ENCODE measurements around the gene ASPG.
A peak's percentile ranks its signal among the peaks of the same experiment; 100 is the strongest.

The ASPG gene

GRCh38 chr14:104075530-104076151 is 9.9 kb upstream of the ASPG start:
- DNase-seq (ENCODE audit: low read depth in 2 of 2) = no peak

GRCh38 chr14:104076743-104077142 is 8.8 kb upstream of the ASPG start:
- no peak for DNase-seq (ENCODE audit: low read depth in 2 of 2)

- peak; percentile 42 to 50 for DNase-seq (ENCODE audit: low read depth in 2 of 2)
Observed at GRCh38 chr14:104078031-104078455, 7.5 kb upstream of the ASPG start.

GRCh38 chr14:104080376-104081260 is 4.9 kb upstream of the ASPG start:
- no peak for DNase-seq (ENCODE audit: low read depth in 2 of 2)

- DNase-seq (ENCODE audit: low read depth in 2 of 2) = no peak
Observed at GRCh38 chr14:104081261-104081835, 4.2 kb upstream of the ASPG start.

DNA sequence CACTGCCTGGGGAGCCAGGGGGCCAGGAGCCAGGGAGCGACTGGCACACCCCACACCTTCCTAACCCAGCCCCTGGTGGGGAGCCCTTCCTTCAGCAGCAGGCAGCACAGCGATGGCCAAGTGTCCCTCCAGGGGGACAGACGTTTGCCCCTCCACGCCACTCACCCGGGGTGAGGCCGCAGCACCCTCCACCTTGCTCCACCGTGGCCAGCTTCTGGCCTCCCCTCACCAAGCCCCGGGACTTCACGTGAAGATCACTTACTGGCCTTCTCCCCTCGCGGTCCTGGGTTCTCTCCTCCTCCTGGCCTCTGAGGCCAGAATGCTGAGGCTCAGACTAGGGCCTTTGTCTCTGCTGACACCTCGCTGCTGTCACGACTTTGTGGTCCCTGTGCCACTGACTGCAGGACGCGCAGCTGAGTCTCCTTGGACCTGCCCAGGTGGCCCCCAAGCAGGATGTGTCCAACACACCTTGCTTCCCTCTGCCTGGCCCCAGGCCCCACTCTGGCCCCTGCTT is 3.5 kb upstream of the ASPG start:
- DNase-seq (ENCODE audit: low read depth in 2 of 2) = no peak

GRCh38 chr14:104082807-104083206 is 2.7 kb upstream of the ASPG start:
- no peak for DNase-seq (ENCODE audit: low read depth in 2 of 2)

DNA sequence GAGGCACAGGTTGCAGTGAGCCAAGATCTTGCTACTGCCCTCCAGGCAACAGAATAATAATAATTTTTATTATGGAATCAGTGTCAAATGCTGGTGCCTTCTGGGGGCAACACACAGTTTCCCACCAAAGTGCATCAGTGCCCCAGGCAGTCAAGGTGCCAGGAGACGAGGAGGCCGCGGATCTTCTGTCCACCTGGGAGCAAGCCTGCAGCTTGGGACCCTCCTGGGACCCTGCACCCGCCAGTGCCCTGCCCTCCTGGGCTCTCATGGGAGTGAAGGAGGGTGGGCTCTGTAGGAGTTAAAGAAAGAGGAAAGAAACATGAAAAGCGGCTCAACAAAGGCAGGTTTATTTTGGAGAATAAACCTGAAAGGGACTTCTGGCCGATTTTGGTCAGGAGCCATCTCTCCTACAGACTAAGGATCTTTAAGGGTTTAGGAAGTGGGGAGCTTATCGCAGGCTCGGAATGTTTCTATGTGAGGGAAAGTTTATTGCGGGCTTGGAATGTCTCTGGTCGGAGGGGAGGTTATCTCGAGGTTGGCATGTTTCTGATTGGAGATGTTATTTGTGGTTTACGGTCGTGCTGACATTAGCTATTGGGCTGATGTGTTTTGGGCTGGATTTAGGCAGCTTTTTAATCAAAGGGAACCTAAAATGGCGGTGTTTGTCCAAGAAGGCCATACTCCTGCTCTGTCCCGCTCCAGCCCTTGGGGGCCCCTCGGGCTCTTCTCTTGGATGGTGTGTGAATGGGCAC is 1.1 kb upstream of the ASPG start:
- no peak for DNase-seq (ENCODE audit: low read depth in 2 of 2)

DNA sequence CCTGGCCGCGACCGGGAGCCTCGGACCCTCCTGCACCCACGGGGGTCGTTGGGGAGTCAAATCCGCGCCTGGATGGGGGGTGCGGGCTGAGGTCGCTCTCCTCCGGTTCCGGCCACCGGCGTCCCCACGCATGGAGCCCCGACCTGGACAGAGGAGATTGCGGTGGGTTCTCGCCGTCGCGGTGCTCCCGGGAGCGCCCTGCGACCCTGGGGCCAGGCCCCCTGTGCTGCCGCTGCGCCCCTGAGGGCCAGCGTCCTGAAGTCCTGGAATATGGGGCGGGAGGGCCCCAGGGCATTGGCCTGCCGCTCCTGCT is 345 bp downstream of the ASPG start:
- no peak for DNase-seq (ENCODE audit: low read depth in 2 of 2)

DNA sequence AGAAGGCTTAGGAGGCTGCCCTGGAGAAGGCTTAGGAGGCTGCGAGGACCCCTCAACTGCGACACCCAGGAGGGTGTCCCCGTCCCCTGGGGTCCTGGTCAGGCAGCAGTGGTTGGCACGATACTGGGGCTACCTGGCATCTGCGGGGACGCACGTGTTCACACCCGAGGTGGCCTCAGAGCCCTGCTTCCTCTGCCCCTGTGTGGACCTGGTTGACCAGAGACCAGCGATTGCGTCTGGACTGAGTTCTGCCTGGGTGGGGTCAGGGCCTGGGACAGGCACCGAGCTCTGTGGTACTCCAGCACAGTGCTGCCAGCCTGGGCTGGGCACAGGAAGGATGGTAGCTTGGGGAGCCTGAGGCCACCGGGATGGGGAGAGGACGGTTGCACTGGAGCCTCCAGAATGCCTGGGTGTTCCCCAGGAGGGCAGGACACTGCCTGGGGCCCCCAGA is 735 bp downstream of the ASPG start:
- DNase-seq (ENCODE audit: low read depth in 2 of 2) = no peak

GRCh38 chr14:104086661-104087461 is 1.4 kb downstream of the ASPG start:
- DNase-seq (ENCODE audit: low read depth in 2 of 2) = no peak

DNA sequence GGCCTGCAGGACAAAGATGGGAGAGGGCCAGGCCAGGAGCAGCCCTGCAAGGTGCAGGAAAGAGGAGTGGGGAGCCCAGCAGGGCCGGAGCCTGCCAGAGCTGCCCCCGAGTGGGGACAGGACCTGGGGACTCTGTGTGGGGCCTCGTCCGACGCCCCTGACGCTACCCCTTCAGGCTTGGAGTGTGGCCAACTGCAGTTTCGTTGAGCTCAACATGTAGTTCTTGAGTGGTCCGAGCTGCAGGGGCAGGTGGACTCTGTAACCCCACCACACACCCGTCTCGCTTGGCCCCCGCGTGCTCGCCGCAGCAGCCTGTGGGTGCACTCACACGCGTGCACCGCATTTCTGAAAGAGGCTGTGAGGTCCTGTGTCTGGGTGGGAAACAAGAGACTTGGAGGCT is 2.0 kb downstream of the ASPG start:
- DNase-seq (ENCODE audit: low read depth in 2 of 2) = no peak

- DNase-seq (ENCODE audit: low read depth in 2 of 2) = no peak
Observed at GRCh38 chr14:104087981-104088850, 2.7 kb downstream of the ASPG start.

DNA sequence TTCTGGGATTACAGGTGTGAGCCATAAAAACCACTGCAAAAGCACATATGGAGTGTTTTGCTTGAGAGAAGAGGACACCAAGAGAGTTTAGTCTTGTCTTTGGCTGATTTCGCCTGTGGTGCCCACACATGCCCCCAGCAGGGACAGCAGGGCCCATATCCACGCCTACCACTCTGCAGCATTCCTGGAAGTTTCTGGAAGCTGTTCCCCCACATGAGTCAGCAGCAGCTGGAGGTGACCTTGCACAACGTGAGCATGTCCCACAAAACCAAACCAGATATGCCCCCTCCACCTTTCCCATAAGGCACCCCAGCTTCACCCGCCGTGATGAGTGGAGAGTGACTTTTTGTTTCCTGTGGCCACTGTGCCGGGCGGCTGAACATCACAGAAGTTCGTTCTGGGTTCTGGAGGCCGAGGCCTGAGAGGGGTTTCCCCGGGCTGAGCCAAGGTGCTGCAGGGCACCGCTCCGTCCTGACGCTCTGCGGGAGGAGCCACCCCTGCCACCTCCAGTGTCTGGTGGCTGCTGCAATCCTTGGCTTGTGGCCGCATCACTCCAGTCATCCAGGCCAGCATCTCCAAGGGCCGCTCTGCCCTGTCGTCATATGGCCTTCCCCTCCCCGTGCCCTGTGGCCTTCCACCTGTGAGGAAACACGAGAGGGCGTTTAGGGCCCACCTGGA is 4.7 kb downstream of the ASPG start:
- no peak for DNase-seq (ENCODE audit: low read depth in 2 of 2)

DNA sequence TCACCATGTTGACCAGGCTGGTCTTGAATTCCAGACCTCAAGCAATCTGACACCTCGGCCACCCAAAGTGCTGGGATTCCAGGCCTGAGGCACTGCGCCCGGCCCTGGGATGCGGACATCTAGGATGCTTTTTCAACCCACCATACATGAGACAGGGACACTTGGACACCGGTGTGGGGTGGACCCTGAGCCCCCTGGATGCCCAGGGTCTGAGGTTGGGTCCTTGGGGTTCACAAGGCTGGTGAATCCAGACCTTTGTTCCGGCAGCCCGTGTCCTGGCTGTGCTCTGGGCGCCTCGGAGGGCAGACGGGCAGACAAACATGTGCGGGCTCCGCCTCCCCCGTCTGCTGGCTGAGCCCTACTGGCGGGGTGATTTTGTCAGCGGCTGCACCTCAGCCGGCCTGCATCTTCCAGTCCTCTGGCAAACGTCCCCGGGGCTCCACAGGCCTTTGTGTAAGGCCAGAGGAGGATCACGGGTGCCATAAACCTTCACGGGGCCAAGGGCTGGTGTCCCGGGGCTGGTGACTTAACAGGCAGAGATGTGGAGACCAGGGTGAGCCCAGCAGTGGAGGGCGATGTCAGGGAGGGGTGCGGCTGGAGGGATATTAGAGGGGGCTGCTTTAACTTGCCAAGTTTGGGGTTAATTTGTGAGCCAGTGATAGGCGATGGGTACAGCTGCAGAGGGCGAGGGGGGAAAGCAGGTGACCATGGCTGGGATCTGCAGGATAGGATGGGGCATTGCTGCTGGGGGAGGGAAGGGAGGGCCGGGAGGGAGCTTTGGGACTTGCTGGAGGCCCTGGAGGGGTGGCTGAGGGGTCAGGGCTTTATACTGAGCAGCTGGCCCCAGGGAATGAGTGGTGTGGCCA is 5.8 kb downstream of the ASPG start:
- no peak for DNase-seq (ENCODE audit: low read depth in 2 of 2)

DNA sequence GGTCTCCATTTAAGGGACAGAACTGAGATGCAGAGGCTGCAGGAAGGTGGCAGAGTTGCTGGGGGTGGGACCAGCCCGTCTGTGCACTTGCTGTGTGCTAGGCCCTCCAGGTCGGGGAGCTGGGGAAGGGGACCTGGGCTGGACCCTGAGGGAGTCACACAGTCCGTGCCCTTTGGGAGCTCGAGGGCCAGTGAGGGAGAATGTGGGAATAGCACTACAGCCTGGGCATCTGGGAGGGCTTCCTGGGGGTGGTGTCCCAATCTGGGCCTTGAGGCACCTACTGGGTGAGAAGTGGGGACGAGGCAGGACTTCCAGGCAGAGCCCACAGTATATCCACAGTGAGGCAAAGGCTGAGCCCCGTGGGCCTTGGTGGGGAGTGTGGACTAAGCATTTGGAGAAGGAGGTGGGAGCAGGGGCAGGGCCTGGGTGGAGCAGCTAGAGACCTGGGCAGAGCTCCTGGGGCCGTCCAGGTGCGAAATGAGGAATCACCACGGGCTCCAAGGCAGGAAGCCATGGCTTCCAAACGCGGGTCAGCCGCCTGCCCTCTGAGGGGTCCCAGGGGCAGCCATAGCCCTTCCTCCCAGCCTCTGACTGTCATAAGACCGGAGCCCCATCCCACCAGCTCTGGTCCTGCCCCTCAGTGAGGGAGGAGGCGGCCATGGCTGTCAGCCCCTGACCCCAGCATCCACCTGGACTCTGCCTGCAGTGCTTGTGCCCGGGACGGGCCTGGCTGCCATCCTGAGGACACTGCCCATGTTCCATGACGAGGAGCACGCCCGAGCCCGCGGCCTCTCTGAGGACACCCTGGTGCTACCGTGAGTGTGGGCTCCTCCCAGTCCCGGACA is 6.6 kb downstream of the ASPG start:
- no peak for DNase-seq (ENCODE audit: low read depth in 2 of 2)

GRCh38 chr14:104092931-104093365 is 7.4 kb downstream of the ASPG start:
- DNase-seq (ENCODE audit: low read depth in 2 of 2) = no peak
